Subcutaneous abdominal adipose tissue (tissue), 5 donors: ENCODE data around the gene DCN.

Experiments
- H3K27ac ChIP-seq: one replicate; pipeline ENCODE4 v1.7.0; 2013; ENCODE audit warnings: low read depth, mild to moderate bottlenecking, inconsistent platforms, low read length, moderate library complexity
- H3K27me3 ChIP-seq, 5 donors: one replicate each; pipeline ENCODE4 v1.7.0; 2013; ENCODE audit warnings: low read length in 5 of 5, inconsistent platforms in 1 of 5; ENCODE audit not compliant: control insufficient read depth in 5 of 5, insufficient read depth in 4 of 5
- H3K36me3 ChIP-seq, 5 donors: one replicate each; pipeline ENCODE4 v1.7.0; 2013; ENCODE audit warnings: low read length in 5 of 5; ENCODE audit not compliant: control insufficient read depth in 5 of 5, insufficient read depth in 5 of 5
- H3K4me1 ChIP-seq, 5 donors: one replicate each; pipeline ENCODE4 v1.7.0; 2013; ENCODE audit warnings: low read length in 5 of 5, mild to moderate bottlenecking in 3 of 5, moderate library complexity in 1 of 5; ENCODE audit not compliant: control insufficient read depth in 5 of 5, insufficient read depth in 5 of 5
- H3K4me3 ChIP-seq, 5 donors: one replicate each; pipeline ENCODE4 v1.7.0; 2013; ENCODE audit warnings: low read length in 5 of 5, low read depth in 1 of 5
- H3K9ac ChIP-seq, 5 donors: one replicate each; pipeline ENCODE4 v1.7.0; 2013; ENCODE audit warnings: low read length in 5 of 5, mild to moderate bottlenecking in 4 of 5, moderate library complexity in 3 of 5
- H3K9me3 ChIP-seq, 5 donors: one replicate each; pipeline ENCODE4 v1.7.0; 2013; ENCODE audit warnings: low read length in 5 of 5; ENCODE audit not compliant: control insufficient read depth in 5 of 5
- donor health status: healthy.
- donor health status: healthy.
- donor health status: healthy.
- donor health status: healthy.
- donor health status: healthy.

Gene DCN

DNA sequence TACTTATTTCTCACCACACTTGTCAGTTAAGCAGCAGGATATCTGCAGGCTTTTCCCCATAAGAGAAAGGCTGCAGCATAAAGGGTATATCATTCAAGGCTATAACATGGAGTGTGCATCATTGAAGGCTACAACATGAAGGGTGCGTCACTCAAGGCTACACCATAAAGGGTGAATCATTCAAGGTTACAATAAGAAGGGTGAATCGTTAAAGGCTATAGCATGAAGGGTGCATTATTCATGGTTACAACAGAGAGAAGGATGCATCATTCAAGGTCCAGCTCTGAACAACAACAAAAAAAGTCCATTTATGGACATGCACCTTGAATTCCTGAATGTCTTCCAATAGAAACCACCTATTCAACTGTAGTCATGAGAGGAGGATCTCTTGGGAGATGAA lies 38.6 kb downstream of the DCN start:
- Histone ChIP-seq H3K4me3 (no peak overlapping the region), H3K27ac (no peak overlapping the region), H3K4me1 (peaks cover 0 to 5% (median 0%) of the 10 kb centered on the region in 5 donors), H3K27me3 (no peaks in the 10 kb centered on the region), H3K9ac (no peak overlapping the region), H3K9me3 (no peaks in the 10 kb centered on the region), H3K36me3 (peaks cover 0 to 3% (median 0%) of the 10 kb centered on the region in 5 donors)

DNA sequence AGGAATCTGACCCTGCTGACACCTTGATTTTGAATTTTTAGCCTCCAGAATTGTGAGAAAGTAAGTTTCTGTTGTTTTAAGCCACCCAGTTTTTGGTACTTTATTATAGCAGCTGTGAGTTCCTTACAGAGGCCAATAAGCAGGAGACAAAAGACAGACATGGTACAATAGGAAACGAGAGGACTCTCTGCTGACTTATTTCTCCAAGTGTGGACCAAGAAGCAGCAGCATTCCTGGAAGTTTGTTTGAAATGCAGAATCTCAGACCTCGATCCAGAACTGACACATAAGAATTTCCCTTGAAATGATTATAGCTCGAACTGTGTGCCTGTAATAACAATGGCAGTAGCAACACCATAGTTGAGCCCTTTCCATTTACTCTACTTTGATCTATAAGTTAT lies 39.4 kb downstream of the DCN start:
- H3K9me3 ChIP-seq = no peaks in the 10 kb centered on the region
- no peak overlapping the region for H3K9ac ChIP-seq
- no peaks in the 10 kb centered on the region for H3K27me3 ChIP-seq
- peaks cover 0 to 8% (median 3%) of the 10 kb centered on the region in 5 donors for H3K4me1 ChIP-seq
- H3K36me3 ChIP-seq = peaks cover 0 to 3% (median 0%) of the 10 kb centered on the region in 5 donors
- no peak overlapping the region for H3K27ac ChIP-seq
- H3K4me3 ChIP-seq = no peak overlapping the region

- Histone ChIP-seq H3K27ac (peak overlapping the region; percentile 15), H3K36me3 (peaks cover 0 to 2% (median 0%) of the 10 kb centered on the region in 5 donors), H3K9me3 (no peaks in the 10 kb centered on the region), H3K4me1 (peaks cover 0 to 10% (median 4%) of the 10 kb centered on the region in 5 donors), H3K4me3 (no peak overlapping the region), H3K9ac (no peak overlapping the region), H3K27me3 (no peaks in the 10 kb centered on the region)
Measured at GRCh38 chr12:91142221-91142631, 40.4 kb downstream of the DCN start.

- H3K4me3 ChIP-seq = no peak overlapping the region
- H3K4me1 ChIP-seq = peaks cover 0 to 10% (median 4%) of the 10 kb centered on the region in 5 donors
- H3K27me3 ChIP-seq = no peaks in the 10 kb centered on the region
- H3K36me3 ChIP-seq = peaks cover 0 to 2% (median 0%) of the 10 kb centered on the region in 5 donors
- no peak overlapping the region for H3K9ac ChIP-seq
- no peaks in the 10 kb centered on the region for H3K9me3 ChIP-seq
- H3K27ac ChIP-seq = no peak overlapping the region
Measured at GRCh38 chr12:91140026-91140931, 42.3 kb downstream of the DCN start.

DNA sequence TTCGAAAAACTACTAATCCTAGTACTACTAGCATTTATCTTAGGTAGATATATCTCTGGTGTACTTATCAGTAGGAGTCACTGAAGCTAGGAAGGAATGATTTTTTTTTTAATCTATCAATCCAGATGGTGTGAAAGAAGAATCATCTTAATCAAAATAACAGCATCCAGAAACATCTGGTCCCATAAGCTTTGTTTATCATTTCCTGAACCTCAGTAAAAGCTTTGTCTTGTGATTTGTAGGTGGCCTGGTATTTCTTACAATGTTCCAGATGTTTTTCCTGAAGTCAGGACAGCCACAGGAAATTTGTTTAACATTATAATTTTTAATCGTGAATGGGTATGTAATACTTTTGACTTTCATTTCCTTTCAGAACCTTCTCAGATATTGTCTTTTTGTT lies 43.3 kb downstream of the DCN start:
- no peak overlapping the region for H3K9ac ChIP-seq

DNA sequence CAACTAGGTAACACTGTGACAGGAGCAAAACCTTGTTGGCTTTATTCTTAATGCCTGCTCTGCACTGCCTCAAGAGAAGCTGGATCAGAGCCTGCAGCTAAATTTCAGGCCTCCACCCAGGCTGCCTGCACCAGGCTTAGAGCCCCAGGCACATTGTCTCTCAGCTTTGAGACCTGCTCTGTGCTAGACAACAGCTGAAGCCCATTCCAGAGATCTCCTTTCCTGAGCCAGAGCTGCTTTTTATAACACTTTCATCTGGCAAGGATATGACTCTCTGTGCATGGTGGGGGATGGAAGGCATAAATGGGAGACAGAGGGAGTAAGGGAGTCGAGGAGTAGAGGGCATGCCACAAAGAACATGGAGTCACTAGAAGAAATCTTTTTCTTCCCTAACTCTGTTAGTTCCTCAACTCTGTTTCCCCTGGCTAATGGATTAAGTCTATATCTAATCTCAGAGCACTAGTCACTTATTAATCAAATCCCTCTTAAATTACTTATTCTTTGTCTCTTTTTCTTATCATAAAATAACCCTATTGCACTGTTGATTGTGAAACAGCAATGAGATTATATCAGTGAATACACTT lies 44.2 kb downstream of the DCN start:
- H3K27me3 ChIP-seq = no peaks in the 10 kb centered on the region
- no peak overlapping the region for H3K27ac ChIP-seq
- H3K36me3 ChIP-seq = no peaks in the 10 kb centered on the region
- H3K9ac ChIP-seq = no peak overlapping the region
- peaks cover 0 to 10% (median 4%) of the 10 kb centered on the region in 5 donors for H3K4me1 ChIP-seq
- no peaks in the 10 kb centered on the region for H3K9me3 ChIP-seq
- no peak overlapping the region for H3K4me3 ChIP-seq

More for the DNA sequence above, 43.3 kb downstream of the DCN start:
- Histone ChIP-seq H3K9me3 (no peaks in the 10 kb centered on the region), H3K4me1 (peaks cover 0 to 10% (median 4%) of the 10 kb centered on the region in 5 donors), H3K27me3 (no peaks in the 10 kb centered on the region), H3K4me3 (no peak overlapping the region), H3K27ac (peak overlapping the region; percentile 6), H3K36me3 (peaks cover 0 to 2% (median 0%) of the 10 kb centered on the region in 5 donors)

GRCh38 chr12:91133871-91134270 lies 48.7 kb downstream of the DCN start:
- no peaks in the 10 kb centered on the region for H3K27me3 ChIP-seq
- no peaks in the 10 kb centered on the region for H3K9me3 ChIP-seq
- H3K4me3 ChIP-seq = no peak overlapping the region
- no peak overlapping the region for H3K9ac ChIP-seq
- H3K36me3 ChIP-seq = no peaks in the 10 kb centered on the region
- H3K4me1 ChIP-seq = peaks cover 0 to 4% (median 0%) of the 10 kb centered on the region in 5 donors
- H3K27ac ChIP-seq = no peak overlapping the region

GRCh38 chr12:91129662-91130362 lies 52.8 kb downstream of the DCN start:
- no peaks in the 10 kb centered on the region for H3K4me1 ChIP-seq
- no peak overlapping the region for H3K4me3 ChIP-seq
- no peaks in the 10 kb centered on the region for H3K36me3 ChIP-seq
- no peak overlapping the region for H3K27ac ChIP-seq
- H3K9me3 ChIP-seq = peaks cover 0 to 3% (median 0%) of the 10 kb centered on the region in 5 donors
- H3K9ac ChIP-seq = no peak overlapping the region
- H3K27me3 ChIP-seq = no peaks in the 10 kb centered on the region

- no peak overlapping the region for H3K27ac ChIP-seq
- no peak overlapping the region for H3K9ac ChIP-seq
- no peak overlapping the region for H3K4me3 ChIP-seq
- no peaks in the 10 kb centered on the region for H3K27me3 ChIP-seq
- peaks cover 0 to 3% (median 0%) of the 10 kb centered on the region in 5 donors for H3K9me3 ChIP-seq
- no peaks in the 10 kb centered on the region for H3K4me1 ChIP-seq
- H3K36me3 ChIP-seq = no peaks in the 10 kb centered on the region
Measured at GRCh38 chr12:91127751-91128150, 54.9 kb downstream of the DCN start.

DNA sequence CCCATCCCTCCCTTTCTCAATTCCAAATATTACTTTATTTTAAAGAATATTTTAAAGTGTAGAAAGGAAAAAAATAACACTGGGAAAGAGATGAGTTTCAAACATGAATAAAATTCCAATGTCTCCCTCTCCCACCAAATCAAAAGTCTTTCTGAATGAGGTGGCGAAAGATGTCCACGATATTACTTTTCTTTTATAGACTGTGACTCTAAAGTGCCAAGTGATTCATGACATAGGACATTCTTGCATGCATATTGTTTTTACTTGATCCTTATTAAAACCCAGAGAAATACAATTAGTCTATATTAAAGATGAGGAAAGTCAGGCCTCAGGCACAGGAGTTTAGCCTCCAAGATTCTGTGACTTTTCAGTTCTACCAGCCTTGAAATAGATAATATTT lies 55.3 kb downstream of the DCN start:
- H3K27ac ChIP-seq = no peak overlapping the region
- no peak overlapping the region for H3K9ac ChIP-seq
- H3K27me3 ChIP-seq = no peaks in the 10 kb centered on the region
- no peak overlapping the region for H3K4me3 ChIP-seq
- no peaks in the 10 kb centered on the region for H3K36me3 ChIP-seq
- no peaks in the 10 kb centered on the region for H3K4me1 ChIP-seq
- peaks cover 0 to 3% (median 0%) of the 10 kb centered on the region in 5 donors for H3K9me3 ChIP-seq
